Astrocyte (in vitro differentiated cells and primary cell): ENCODE results near the gene LRIT3. TPM values are rescaled to one million over a fixed set of nuclear protein-coding genes. Genes with fewer than 3 reads are reported as not detected.

Experiments used
- DNase-seq: peaks from one replicate; pipeline ENCODE4 v3.0.0-alpha.2; 2010; ENCODE audit warnings: low read depth
- FAIRE-seq: peaks from 2 replicates; lab custom pipeline; 2011; peaks lifted over from hg19 to GRCh38; lab: Jason Lieb, UNC
- H2AFZ ChIP-seq: 2 replicates; pipeline ENCODE4 v1.6.0; 2012; ENCODE audit warnings: low read depth, low read length, inconsistent platforms
- H3K27ac ChIP-seq: 2 replicates; pipeline ENCODE4 v1.5.1; 2011; ENCODE audit warnings: low read depth, low read length, inconsistent platforms
- H3K27me3 ChIP-seq: 2 replicates; pipeline ENCODE4 v1.6.0; 2011; ENCODE audit warnings: low read length, inconsistent platforms; ENCODE audit not compliant: insufficient read depth
- H3K36me3 ChIP-seq: 2 replicates; pipeline ENCODE4 v1.5.1; 2011; ENCODE audit warnings: low read length, inconsistent platforms; ENCODE audit not compliant: insufficient read depth
- H3K4me1 ChIP-seq: 2 replicates; pipeline ENCODE4 v1.5.1; 2011; ENCODE audit warnings: low read length, inconsistent platforms; ENCODE audit not compliant: insufficient read depth
- H3K4me2 ChIP-seq: 2 replicates; pipeline ENCODE4 v1.6.0; 2012; ENCODE audit warnings: low read length, inconsistent platforms
- H3K4me3 ChIP-seq: 2 replicates; pipeline ENCODE4 v1.5.1; 2011; ENCODE audit warnings: low read depth, mild to moderate bottlenecking, low read length, inconsistent platforms; ENCODE audit not compliant: insufficient read depth
- H3K79me2 ChIP-seq: 2 replicates; pipeline ENCODE4 v1.6.0; 2012; ENCODE audit warnings: mild to moderate bottlenecking, low read length, inconsistent platforms; ENCODE audit not compliant: insufficient read depth
- H3K9ac ChIP-seq: 2 replicates; pipeline ENCODE4 v1.6.0; 2012; ENCODE audit warnings: mild to moderate bottlenecking, low read length, inconsistent platforms
- H3K9me3 ChIP-seq: 2 replicates; pipeline ENCODE4 v1.5.1; 2012; ENCODE audit warnings: low read depth, mild to moderate bottlenecking, low read length, inconsistent platforms; ENCODE audit not compliant: insufficient read depth
- H4K20me1 ChIP-seq: 2 replicates; pipeline ENCODE4 v1.6.0; 2012; ENCODE audit warnings: low read length, inconsistent platforms; ENCODE audit not compliant: insufficient read depth
- H3K27ac Mint-ChIP-seq: one replicate; pipeline ENCODE4 v1.8.0; 2021; ENCODE audit warnings: mild to moderate bottlenecking, mixed read lengths; ENCODE audit not compliant: unreplicated experiment
- H3K27me3 Mint-ChIP-seq: one replicate; pipeline ENCODE4 v1.8.0; 2021; ENCODE audit warnings: low read depth, mixed read lengths; ENCODE audit not compliant: unreplicated experiment
- H3K36me3 Mint-ChIP-seq: one replicate; pipeline ENCODE4 v1.8.0; 2021; ENCODE audit warnings: low read depth, mixed read lengths; ENCODE audit not compliant: unreplicated experiment
- H3K4me1 Mint-ChIP-seq: one replicate; pipeline ENCODE4 v1.8.0; 2021; ENCODE audit warnings: low read depth, mixed read lengths; ENCODE audit not compliant: unreplicated experiment
- H3K4me3 Mint-ChIP-seq: one replicate; pipeline ENCODE4 v1.8.0; 2021; ENCODE audit warnings: mild to moderate bottlenecking, moderate library complexity, mixed read lengths; ENCODE audit not compliant: unreplicated experiment
- H3K9me3 Mint-ChIP-seq: one replicate; pipeline ENCODE4 v1.8.0; 2021; ENCODE audit warnings: mild to moderate bottlenecking, mixed read lengths; ENCODE audit not compliant: unreplicated experiment
- EZH2 ChIP-seq: IDR thresholded peaks from 2 replicates; pipeline ENCODE4 v1.6.1; 2012; ENCODE audit warnings: mild to moderate bottlenecking, low read length, inconsistent platforms; ENCODE audit not compliant: insufficient read depth
- total RNA-seq: library from RNA; stranded (reverse); gene quantifications from 2 replicates; pipeline ENCODE4 v1.2.1, GENCODE V29; 2021
- TF ChIP-seq, protein P1 (sequence below): IDR thresholded peaks from 2 replicates; pipeline ENCODE4 v1.5.1; 2011; ENCODE audit warnings: low read depth, mild to moderate bottlenecking, inconsistent platforms, low read length, moderate library complexity; ENCODE audit not compliant: insufficient read depth

LRIT3 gene
- total RNA-seq, 1 donor from 2014 or later: 0.11 TPM

DNA sequence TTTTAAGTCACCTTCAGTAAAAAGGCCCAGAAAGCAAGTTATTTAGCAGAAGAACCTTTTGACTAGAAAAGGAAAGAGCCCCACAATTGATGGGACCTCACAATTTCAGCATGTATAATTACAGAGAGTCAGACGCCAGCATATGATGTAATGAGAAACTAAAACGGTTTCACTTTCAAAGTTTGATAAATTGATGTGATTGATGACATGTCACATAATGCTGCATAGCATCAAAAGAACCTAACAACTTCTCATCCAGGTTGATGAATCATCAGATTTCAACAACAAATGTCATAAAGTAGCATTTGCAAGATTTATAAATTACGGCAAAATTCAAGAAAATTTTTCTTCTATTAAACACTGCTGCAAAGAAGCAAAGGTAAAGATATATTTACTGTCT is 36.2 kb upstream of the LRIT3 start:
- H3K4me1 Mint-ChIP-seq: no peaks in the 10 kb centered on the region
- H3K27me3 Mint-ChIP-seq: no peaks in the 10 kb centered on the region
- H3K4me3 ChIP-seq: no peak overlapping the region
- no peaks in the 10 kb centered on the region for H3K36me3 ChIP-seq
- H3K4me2 ChIP-seq: no peak overlapping the region
- H2AFZ ChIP-seq: no peak overlapping the region
- peaks cover 4% of the 10 kb centered on the region for H3K4me1 ChIP-seq
- no peak overlapping the region for H3K9ac ChIP-seq
- H3K9me3 ChIP-seq: no peaks in the 10 kb centered on the region
- no peak overlapping the region for H3K27ac ChIP-seq
- no peak for FAIRE-seq
- no peaks in the 10 kb centered on the region for H3K27me3 ChIP-seq
- H3K9me3 Mint-ChIP-seq: no peaks in the 10 kb centered on the region
- TF ChIP-seq EZH2: no peak
- TF ChIP-seq, protein P1, sequence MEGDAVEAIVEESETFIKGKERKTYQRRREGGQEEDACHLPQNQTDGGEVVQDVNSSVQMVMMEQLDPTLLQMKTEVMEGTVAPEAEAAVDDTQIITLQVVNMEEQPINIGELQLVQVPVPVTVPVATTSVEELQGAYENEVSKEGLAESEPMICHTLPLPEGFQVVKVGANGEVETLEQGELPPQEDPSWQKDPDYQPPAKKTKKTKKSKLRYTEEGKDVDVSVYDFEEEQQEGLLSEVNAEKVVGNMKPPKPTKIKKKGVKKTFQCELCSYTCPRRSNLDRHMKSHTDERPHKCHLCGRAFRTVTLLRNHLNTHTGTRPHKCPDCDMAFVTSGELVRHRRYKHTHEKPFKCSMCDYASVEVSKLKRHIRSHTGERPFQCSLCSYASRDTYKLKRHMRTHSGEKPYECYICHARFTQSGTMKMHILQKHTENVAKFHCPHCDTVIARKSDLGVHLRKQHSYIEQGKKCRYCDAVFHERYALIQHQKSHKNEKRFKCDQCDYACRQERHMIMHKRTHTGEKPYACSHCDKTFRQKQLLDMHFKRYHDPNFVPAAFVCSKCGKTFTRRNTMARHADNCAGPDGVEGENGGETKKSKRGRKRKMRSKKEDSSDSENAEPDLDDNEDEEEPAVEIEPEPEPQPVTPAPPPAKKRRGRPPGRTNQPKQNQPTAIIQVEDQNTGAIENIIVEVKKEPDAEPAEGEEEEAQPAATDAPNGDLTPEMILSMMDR: no peak
- no peaks in the 10 kb centered on the region for H3K36me3 Mint-ChIP-seq
- no peak overlapping the region for H3K27ac Mint-ChIP-seq
- H3K4me3 Mint-ChIP-seq: no peak overlapping the region
- peaks cover 14% of the 10 kb centered on the region for H3K79me2 ChIP-seq
- DNase-seq: no peak
- peaks cover 1% of the 10 kb centered on the region for H4K20me1 ChIP-seq

DNA sequence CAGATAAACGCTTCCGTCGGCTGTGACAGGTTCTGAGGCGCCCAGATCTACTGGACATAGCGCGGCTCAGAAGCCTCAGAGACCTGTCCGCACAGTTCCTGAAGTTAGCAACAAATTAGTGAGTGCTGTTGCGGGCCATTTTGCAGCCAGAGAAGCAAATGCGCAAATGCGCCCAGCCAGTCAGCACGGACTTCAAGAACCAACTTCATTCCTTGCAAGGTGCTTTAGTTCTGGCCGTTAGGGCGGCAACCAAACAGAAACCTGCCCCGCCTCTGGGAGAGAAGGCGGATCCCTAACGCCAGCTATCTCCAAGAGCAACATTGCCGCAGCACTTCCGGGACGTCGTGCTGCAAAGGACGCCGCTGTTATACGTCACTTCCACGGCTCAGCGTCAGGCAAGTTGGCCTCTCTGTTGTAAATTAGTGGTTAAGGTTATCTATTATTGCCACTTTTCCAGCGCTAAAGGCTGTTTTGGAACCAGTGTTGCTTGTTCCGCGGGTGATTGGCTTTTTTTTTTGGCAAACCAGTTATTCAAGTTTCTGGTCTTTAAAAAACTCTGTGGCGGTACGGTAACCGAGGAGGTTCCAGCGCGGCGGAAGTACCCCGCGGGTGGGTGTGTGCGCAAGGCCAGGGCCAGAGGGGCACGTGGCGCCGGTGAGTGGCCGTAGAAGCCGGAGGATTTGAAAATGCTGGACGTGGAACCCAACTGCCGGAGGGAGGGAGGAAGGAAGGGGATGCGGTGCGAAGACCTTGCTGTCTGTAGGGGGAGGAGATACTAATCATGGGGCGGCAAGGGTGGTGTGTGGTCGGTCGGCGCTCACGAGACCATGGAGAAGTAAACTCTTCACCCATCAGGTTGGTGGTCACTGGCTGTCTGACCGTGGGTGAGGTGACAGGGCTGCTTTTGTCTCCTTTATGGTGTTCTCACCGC is 32.5 kb upstream of the LRIT3 start, which contains the start of gene GAR1:
TSS of gene GAR1 (plus strand) at position 612 of the 931 bp plus-strand sequence. CDS start 403 bp downstream, outside the sequence.
- Histone ChIP-seq H3K4me2 (peak within 1 kb of the TSS; percentile 94), H3K79me2 (peaks cover 51% of the 10 kb centered on the region), H3K4me1 (peaks cover 4% of the 10 kb centered on the region), H3K9me3 (no peaks in the 10 kb centered on the region), H3K27me3 (no peaks in the 10 kb centered on the region), H2AFZ (peak within 1 kb of the TSS; percentile 94), H3K27ac (peak within 1 kb of the TSS; percentile 90), H4K20me1 (peaks cover 20% of the 10 kb centered on the region), H3K9ac (peak within 1 kb of the TSS; percentile 91), H3K4me3 (peak within 1 kb of the TSS; percentile 89), H3K36me3 (peaks cover 11% of the 10 kb centered on the region)
- Mint-ChIP-seq H3K27ac (peak within 1 kb of the TSS; percentile 96), H3K36me3 (peaks cover 3% of the 10 kb centered on the region), H3K4me1 (peaks cover 16% of the 10 kb centered on the region), H3K27me3 (no peaks in the 10 kb centered on the region), H3K9me3 (no peaks in the 10 kb centered on the region), H3K4me3 (peak within 1 kb of the TSS; percentile 99)
- TF ChIP-seq, protein P1: no peak
- no peak for TF ChIP-seq EZH2
- peak; percentile 95 for DNase-seq
- peak; percentile 89 for FAIRE-seq
